Hematopoietic multipotent progenitor cell (in vitro differentiated cells): ENCODE data around the gene ACTR3. TPM values are rescaled to one million over a fixed set of nuclear protein-coding genes. Genes with fewer than 3 reads are reported as not detected.
A peak's percentile ranks its signal among the peaks of the same experiment; 100 is the strongest.
"Not testable (repeated sequence)": the region's sequence is repeated elsewhere in the genome, so short reads cannot be mapped to it uniquely, and the experiment has no call there.

ENCODE experiments used
- DNase-seq, 3 donors: peaks; one replicate each; pipeline ENCODE4 v3.0.0-alpha.2; 2011 to 2015; ENCODE audit warnings: low read depth in 2 of 3, low spot score in 2 of 3
- total RNA-seq: library from RNA; depleted of rRNA; stranded (reverse); fragments of >200 nt; gene quantifications from one replicate; pipeline ENCODE4 v1.2.3, GENCODE V29; 2012

The ACTR3 gene
- total RNA-seq, 1 donor: 64.1 TPM

DNA sequence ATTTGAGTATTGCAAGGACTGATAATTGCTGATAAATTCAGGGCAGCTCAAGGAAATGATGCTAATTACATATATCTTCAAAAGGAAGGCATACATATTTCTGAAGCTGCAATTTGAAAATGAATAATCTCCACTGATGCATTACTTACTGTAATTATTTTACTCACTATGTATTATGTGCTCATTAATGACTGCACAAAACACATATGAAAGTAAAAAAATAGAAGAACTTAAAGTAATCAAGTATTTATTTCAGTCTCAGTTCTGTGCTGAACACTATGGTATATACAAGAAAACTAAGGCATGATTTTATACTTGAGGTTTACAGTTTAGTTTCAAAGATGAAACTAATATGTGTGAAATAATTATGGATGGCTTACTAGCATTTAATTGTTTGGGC is 9.3 kb downstream of the ACTR3 start:
- no peak for DNase-seq

DNA sequence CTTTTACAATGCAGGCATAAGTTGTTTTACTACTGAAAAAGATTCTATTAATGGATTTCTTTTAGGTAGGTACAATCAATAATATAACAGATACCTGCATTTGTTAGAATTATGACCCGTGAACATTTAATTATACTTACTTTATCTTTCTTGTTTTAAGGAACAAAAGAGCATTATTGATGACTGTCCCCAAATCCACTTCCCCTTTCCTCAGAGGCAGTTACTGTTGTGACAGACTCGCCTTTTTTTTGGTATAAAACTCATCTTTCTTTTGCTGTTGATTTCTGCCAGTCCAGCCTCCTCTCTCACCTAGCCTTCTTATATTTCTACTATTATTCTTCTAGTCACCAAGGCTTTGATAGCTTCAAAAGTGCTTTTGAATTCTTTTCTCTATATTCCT is 12.1 kb downstream of the ACTR3 start:
- DNase-seq: peak in 2 of 3 donors; percentile 52 to 71

DNA sequence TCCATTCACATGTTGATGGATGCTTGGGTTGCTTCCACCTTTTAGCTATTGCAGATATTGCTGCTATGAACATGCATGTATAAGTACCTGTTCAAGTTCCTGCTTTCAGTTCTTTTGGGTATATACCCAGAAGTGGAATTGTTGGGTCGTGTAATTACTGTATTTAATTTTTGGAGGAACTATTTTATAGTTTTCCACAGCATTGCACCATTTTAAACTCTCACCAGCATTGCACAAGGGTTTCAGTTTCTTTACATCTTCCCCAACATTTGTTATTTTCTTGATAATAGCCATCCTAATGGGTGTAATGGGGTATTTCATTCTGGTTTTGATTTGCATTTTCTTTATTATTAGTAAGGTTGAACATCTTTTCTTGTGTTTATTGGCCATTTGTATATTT is 16.0 kb downstream of the ACTR3 start:
- DNase-seq: no peak

DNA sequence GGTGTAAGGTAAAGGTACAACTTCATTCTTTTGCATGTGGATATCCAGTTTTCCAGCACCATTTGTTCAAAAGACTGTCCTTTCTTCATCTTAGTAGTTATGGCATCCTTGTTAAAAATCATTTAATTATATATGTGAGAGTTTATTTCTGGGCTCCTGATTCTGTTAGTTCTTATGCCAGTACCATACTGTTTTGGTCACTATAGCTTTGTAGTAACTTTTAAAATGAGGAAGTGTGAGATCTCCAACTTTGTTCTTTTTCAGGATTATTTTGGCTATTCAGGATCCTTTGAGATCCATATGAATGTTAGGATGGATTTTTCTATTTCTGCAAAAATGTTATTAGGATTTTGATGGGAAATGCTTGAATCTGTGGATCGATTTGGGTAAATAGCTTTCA is 16.8 kb downstream of the ACTR3 start:
- DNase-seq: no peak

DNA sequence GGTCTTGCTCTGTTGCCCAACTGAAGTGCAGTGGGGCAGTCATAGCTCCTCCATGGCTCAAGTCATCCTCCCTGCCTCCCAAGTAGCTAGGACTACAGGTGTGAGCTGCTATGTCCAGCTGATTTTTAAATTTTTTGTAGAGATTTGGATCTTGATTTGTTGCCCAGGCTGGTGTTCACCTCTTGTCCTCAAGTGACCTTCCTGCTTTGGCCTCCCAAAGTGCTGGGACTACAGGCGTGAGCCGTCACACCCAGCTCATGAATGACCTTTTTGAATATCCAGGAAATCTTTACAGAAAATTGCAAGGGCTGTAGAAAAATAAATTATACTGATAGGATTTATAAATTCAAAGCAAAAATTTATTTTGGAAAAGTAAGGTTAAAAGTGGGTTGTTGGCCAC is 17.4 kb downstream of the ACTR3 start:
- no peak for DNase-seq

DNA sequence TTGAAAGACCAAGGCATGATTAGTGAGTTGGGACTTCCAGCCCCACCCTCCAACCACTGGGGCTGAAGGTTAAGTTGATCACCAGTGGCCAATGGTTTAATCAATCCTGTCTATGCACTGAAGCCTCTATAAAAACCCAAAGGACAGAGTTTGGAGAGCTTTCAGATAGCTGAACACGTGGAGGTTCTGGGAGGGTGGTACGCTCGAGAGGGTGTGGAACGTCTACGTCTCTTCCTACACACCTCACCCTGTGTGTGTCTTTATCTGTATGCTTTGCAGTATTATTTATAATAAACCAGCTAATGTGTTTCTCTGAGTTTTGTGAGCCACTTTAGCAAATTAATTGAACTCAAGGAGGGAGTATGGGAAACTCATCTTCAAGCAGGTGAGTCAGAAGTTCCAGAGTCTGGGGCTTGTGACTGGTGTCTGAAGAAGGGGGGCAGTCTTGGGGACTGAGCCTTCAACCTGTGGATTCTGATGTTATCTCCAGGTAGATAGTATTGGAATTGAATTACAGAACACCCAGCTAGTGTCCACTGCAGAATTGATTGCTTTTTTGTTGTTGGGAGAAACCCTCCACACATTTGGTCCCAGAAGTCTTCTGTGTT is 20.3 kb downstream of the ACTR3 start:
- DNase-seq: no peak

DNA sequence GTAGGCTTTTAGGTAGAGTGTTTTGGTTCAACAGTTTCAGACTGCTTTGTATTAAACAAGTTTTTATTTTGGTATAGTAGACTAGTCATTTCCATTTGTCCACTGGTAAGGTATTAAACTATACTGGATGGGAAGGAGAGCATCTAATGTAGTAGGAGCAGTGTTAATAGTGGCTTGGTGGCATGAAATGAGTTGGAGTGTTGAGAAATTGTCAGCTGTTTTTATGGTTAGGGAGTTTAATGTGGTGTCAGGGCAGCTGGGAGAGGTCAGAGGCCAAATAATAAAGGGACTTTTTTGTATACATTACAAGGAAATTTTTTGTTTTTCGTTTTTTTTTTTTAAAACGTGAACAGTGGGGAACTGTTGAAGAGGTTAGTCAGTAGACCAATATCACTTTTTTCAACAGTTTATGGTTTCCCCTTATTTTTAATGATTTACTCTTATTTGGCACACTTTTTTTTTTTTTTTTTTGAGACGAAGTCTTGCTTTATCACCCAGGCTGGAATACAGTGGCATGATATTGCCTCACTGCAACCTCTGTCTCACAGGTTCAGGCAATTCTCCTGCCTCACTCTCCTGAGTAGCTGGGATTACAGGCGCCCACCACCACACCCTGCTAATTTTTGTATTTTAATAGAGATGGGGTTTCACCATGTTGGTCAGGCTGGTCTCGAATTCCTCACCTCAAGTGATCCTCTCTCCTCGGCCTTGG is 21.2 kb downstream of the ACTR3 start:
- no peak for DNase-seq

DNA sequence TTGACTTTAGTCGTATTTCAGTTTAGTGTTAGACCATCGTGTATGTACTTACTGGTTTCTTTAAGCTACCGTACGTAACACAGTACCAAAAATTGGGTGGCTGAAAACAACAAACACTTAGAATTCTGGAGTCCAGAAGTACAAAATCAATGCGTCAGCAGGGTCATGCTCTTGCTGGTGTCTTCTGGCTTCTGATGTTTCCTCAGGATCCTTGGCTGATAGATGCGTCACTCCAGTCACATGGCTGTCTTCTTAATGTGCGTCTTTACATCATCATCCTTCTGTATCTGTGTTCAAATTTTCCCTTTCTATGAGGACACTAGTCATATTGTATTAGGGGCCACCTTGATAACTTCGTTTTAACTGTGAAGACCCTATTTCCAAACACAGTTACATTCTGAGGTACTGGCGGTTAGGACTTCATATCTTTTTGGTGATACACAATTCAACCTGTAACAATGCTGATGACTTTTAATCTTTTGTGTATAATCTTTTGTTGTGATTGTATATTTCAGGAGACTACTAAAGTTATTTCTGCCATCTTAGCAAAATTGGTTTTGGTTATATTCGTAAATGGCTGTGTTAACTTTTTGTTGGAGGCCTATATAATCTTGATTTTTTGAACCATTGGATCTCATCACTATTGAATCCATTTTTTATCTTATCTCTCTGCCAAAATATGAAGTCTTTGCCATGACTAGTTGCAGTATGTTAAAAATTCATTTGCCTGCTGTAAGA is 25.4 kb downstream of the ACTR3 start:
- no peak for DNase-seq

DNA sequence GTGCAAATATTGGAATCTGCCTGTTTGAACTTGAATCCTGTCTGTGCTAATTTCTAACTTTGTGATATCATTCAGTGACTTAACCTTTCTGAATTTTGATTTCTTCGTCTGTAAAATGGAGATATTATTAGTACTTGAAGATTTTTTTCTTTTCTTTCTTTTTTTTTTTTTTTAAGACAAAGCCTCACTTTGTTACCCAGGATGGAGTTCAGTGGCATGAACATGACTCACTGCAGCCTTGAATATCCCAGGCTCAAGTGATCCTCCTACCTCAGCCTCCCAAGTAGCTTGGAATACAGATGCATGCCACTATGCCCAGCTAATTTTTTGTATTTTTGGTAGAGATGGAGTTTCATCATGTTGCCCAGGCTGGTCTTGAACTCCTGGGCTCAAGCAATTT is 28.3 kb downstream of the ACTR3 start:
- DNase-seq: no peak

DNA sequence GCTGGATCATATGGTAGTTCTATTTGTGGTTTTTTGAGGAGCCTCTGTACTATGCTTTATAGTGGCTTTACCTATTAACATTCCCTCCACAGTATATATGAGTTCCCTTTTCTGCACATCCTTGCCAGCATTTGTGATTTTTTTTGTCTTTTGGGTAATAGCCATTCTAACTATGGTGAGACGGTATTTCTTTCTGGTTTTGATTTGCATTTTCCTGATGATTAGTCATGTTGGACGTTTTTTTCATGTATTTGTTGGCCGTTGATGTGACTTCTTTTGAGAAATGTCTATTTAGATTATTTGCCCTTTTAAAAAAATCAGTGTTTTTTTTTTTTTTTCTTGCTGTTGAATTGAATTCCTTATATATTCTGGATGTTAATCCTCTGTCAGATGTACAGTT is 31.1 kb downstream of the ACTR3 start:
- no peak for DNase-seq

DNA sequence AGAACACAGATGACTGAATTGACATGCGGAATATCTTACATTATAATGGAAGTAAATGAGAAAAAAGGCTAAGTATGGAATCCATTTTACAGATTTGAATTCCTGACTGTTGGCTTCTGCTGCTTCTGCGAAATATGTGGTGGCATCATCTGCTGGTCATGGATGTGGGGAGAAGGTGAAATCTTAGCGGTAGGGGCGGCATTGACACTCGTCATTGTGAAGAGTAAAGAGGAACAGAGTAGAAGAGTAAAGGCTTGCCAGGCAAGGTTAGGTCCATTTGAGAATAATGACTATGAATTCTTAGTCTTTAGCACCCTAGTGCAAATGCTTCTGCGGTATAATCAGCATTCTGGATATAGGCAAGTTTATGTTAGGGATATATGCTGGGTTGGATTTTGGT is 32.4 kb downstream of the ACTR3 start:
- no peak for DNase-seq

DNA sequence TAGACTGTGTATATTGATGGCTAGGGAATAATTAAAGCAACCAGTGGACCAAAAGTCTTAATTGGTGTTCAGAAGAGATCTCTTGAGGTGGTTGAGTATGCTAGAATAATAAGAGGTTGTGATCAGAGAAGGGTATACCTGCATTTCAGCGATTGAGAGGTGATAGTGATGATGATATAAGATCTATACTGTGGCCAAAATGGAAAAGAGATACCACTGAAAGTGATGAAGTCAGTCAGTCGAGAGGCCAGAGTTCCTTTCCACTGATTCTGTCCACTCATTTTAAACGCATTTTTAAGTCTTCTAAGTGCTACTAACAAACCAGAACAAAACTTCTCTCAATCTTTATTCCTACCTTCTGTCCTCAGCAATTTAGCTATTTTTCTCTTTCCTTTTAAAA is 32.9 kb downstream of the ACTR3 start:
- no peak for DNase-seq

DNA sequence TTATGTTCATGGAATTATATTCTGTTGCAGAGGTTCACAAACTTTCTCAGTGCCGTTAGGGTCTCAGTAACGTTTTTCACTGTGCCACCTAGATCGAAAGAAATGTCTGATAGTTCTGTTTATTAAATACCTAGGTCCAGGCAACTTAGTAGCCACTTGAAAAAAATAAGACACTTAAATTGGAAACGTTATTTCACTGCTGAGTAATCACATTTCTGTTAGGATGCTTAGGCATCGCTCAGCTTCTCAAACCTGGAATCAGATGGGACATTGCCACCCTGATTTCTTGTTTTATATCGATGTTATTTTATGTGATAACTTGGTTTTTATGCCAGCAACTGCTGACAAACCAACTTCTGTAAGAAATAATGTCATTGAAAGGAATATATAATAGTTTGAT is 36.0 kb downstream of the ACTR3 start:
- no peak for DNase-seq

DNA sequence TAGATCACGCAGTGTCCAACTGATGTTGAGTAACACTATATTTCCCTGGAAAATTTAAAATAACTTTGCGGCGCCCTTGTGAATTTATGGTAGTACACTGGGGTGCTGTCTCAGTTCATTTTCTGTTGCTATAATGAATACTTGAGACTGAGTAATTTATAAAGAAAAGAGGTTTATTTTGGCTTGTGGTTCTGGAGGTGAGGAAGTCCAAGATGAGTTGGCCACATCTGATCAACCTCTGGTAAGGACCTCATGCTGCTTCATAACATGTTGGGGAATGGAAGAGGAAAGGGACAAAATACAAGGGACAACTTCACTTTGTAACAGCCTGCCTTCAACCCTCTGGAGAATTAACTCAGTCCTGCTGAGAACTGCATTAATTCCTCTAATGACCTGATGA is 36.4 kb downstream of the ACTR3 start:
- DNase-seq: no peak

DNA sequence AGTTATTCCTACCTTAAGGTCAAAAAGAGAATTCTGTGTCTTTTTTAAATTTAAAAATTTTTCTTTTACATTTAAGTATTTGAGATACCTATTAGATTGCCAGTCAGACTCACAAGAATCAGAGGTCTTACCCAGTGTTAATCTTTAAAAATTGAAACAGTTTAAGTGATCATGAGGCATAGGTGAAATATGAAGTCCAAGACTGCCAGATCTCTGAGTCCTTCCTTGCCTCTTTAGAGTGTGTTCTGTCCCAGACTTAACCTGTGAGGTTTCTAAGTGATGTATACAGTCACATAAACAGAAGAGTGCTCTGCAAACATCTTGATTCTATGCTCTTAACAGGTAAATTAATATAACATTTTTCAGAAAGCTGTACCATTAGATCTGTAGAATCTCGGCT is 40.6 kb downstream of the ACTR3 start:
- DNase-seq: no peak

DNA sequence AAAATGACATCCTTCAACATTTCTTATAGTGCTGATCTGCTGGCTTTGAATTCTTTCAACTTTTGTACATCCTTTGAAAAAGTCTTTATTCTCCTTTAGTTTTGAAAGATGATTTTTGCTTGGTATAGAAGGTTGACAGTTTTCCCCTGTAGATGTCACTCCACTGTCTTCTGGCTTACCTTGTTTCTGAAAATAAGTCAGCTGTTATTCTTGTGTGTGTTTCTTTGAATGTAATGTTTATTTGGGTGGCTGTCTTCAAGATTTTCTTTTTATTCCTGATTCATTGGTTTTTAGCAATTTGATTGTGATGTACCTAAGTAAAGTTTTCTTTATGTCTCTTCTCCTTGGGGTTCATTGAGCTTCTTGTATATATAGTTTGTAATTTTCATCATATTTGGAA is 47.6 kb downstream of the ACTR3 start:
- DNase-seq: peak in 1 of 3 donors; percentile 19

DNA sequence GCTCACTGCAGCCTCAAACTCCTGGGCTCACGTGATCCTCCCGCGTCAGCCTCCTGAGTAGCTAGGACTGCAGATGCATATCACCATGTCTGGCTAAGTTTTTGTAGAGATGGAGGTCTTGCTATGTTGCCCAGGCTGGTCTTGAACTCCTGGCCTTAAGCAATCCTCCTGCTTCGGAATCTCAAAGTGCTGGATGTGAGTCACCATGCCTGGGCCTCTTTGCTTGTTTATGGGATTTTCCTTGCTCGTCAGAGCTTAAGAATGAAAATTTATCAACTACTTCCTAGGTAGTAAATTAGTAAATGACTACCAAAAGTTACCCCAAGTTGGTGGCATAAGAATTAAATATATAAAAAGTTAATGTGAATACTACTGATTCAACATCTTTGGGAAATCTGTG is 51.0 kb downstream of the ACTR3 start:
- no peak for DNase-seq

DNA sequence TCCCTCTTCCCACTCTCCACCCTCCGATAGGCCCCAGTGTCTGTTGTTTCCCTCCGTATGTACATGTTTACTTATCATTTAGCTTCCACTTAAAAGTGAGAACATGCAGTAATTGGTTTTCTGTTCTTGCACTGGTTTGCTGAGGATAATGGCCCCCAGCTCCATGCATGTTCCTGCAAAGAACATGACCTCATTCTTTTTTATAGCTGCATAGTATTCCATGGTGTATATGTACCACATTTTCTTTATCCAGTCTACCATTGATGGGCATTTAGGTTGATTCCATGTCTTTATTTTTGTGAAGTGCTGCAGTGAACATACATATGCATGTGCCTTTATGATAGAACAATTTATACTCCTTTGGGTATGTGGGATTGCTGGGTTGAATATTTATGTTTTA is 55.9 kb downstream of the ACTR3 start:
- DNase-seq: not testable (repeated sequence)

DNA sequence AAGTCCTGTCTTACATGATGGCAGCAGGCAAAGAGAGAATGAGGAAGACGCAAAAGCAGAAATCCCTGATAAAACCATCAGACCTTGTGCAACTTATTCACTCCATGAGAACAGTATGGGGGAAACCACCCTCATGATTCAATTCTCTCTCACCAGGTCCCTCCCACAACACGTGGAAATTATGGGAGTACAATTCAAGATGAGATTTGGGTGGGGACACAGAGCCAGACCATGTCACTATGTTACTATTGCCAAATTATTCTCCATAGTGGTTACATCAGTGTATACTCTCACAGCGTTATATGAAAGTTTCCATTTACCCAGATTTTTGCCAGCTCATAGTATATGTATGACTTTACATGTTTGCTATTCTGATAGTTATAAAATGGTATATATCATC is 61.0 kb downstream of the ACTR3 start:
- DNase-seq: not testable (repeated sequence)

DNA sequence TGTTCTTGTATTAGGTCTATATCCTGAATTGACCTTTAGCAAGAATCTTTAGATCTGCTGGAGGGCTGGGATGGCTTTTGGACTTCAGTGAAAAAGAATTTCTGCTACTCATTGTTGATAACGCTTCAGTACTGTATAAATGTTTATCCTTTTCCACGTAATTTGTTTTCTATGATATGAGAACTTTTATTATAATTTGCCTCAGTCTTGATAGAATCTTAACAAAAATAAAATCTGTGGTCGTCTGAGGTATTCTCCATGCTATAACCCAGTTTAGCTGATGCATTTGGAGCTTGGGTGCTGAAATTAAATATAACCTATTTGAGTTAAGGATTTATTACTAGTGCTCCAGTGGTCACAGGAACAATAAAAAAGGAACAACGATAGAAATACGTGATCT is 71.1 kb downstream of the ACTR3 start:
- DNase-seq: no peak

DNA sequence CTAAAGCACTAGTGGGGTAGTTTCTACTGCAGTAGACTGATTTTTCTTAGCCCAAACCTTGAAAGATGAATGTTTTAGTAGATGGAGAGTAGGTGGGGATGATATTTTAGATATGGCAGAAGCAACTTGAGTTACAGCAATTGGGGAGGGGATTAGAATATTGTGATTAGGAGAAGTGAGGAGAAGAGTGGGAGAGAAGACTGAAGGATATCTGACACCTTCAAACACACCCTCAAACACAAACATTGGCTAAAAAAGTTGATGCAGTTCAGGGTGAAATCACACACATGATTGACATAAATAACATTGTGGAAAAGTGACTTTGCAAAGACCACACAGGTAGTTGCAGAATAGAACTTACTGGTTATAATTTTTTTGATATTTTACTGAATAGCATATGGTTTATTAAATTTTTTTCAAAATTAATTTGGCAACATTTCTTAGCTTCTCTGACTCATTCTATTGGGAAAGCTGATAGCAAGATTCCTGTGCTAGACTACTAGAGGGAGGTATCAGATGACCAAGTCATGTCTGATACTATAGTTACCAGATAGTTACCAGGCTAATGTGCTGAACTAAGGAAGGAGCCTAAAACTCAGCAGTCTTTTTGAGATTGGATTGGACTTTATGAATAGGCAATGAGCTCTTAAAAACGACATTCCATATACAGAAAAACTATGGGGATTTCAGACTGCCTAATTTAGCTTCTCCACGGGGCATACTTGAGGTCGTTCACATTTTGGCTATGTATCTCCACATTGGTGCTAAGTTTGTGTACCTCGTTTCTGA is 73.0 kb downstream of the ACTR3 start:
- DNase-seq: no peak
